K562 (cell line): Measurements from ENCODE around the gene LCP2. TPM values are rescaled to one million over a fixed set of nuclear protein-coding genes. Genes with fewer than 3 reads are reported as not detected.
A peak's percentile ranks its signal among the peaks of the same experiment; 100 is the strongest.

Experiments
- CEBPG ChIP-seq, 3 experiments: fragments of 200-800 bp in 1 of 3; sonication (Bioruptor generic) in 1 of 3; sonication (generic) in 1 of 3; formaldehyde crosslinking in 1 of 3; IDR thresholded peaks in 2 of 3; conservative IDR thresholded peaks in 1 of 3; 2 replicates each; pipeline versions ENCODE4 v1.6.1 to v1.8.0; 2016 to 2022; ENCODE audit warnings: missing compliant biosample characterization in 2 of 3, missing genetic modification characterization in 2 of 3, mild to moderate bottlenecking in 1 of 3, missing genetic modification reagents in 1 of 3
- COPS2 ChIP-seq: fragments of 450-650 bp; conservative IDR thresholded peaks from 2 replicates; pipeline ENCODE4 v1.6.1; 2016; ENCODE audit warnings: mild to moderate bottlenecking, moderate library complexity
- HNRNPH1 ChIP-seq: fragments of 200-400 bp; formaldehyde crosslinking; optimal IDR thresholded peaks from 2 replicates; pipeline ENCODE3; 2017; ENCODE audit warnings: low read depth, mild to moderate bottlenecking, low read length, moderate library complexity
- IRF2 ChIP-seq: sonication (generic); formaldehyde crosslinking; IDR thresholded peaks from 2 replicates; pipeline ENCODE4 v1.8.1; 2022; ENCODE audit warnings: mild to moderate bottlenecking, missing genetic modification reagents
- KLF10 ChIP-seq: fragments of 250-450 bp; sonication (Bioruptor Pico); IDR thresholded peaks from 2 replicates; pipeline ENCODE4 v1.6.1; 2021; ENCODE audit warnings: matching md5 sums
- MAFG ChIP-seq: fragments of 450-650 bp; conservative IDR thresholded peaks from 2 replicates; pipeline ENCODE4 v1.6.1; 2016; ENCODE audit warnings: missing genetic modification characterization, missing compliant biosample characterization
- MED1 ChIP-seq: sonication (generic); formaldehyde crosslinking; IDR thresholded peaks from 2 replicates; pipeline ENCODE4 v1.8.1; 2023; ENCODE audit warnings: missing genetic modification reagents, borderline replicate concordance
- MTA2 ChIP-seq: fragments of 450-650 bp; IDR thresholded peaks from 2 replicates; pipeline ENCODE4 v1.6.1; 2016; ENCODE audit warnings: low read depth
- SAFB2 ChIP-seq: fragments of 200-400 bp; formaldehyde crosslinking; IDR thresholded peaks from 2 replicates; pipeline ENCODE4 v1.6.1; 2018; ENCODE audit warnings: borderline replicate concordance, low read length, low read depth, moderate library complexity; ENCODE audit not compliant: severe bottlenecking
- ZNF263 ChIP-seq: sonication (generic); formaldehyde crosslinking; IDR thresholded peaks from 2 replicates; pipeline ENCODE4 v1.8.0; 2022; ENCODE audit warnings: mild to moderate bottlenecking, missing genetic modification reagents, borderline replicate concordance
- ZNF408 ChIP-seq: fragments of 250-450 bp; sonication (Bioruptor Pico); IDR thresholded peaks from 2 replicates; pipeline ENCODE4 v1.4.0; 2020; ENCODE audit warnings: low read depth, mild to moderate bottlenecking, moderate library complexity
- ZNF589 ChIP-seq: fragments of 200-800 bp; sonication (Bioruptor generic); IDR thresholded peaks from 2 replicates; pipeline ENCODE4 v1.6.1; 2016; ENCODE audit warnings: low read depth, missing genetic modification characterization, missing compliant biosample characterization
- ZNF778 ChIP-seq: fragments of 450-650 bp; formaldehyde crosslinking; IDR thresholded peaks from 2 replicates; pipeline ENCODE4 v1.4.0; 2020; ENCODE audit warnings: mild to moderate bottlenecking, moderate library complexity
- ZNF830 ChIP-seq: fragments of 250-450 bp; sonication (Bioruptor Pico); IDR thresholded peaks from 2 replicates; pipeline ENCODE4 v1.5.0; 2021; ENCODE audit warnings: mild to moderate bottlenecking
- polyA plus RNA-seq, 8 experiments: library from polyadenylated mRNA; depleted of rRNA in 4 of 8; stranded (reverse) in 5 of 8; unstranded in 3 of 8; fragments of >200 nt; fragmentation: Nextera tagmentation in 2 of 8; fragmentation: Illumina TruSeq in 1 of 8; extraction: Ambion mirVana in 2 of 8; extraction: Trizol in 1 of 8; gene quantifications; 2 replicates each; pipeline versions ENCODE4 v1.2.1 to v1.2.3, GENCODE V29; 2011 to 2014; ENCODE audit warnings: inconsistent platforms in 1 of 8, missing spikeins in 1 of 8
- total RNA-seq, 7 experiments: library from RNA; depleted of rRNA in 6 of 7; stranded (reverse); fragments of >200 nt in 6 of 7; fragmentation: Illumina TruSeq in 2 of 7; extraction: Trizol in 2 of 7; gene quantifications; 2 replicates each; pipeline versions ENCODE4 v1.2.1 to v1.2.3, GENCODE V29; 2011 to 2021; ENCODE audit warnings: low replicate concordance in 1 of 7
- TF ChIP-seq, protein P1 (sequence below): fragments of 450-650 bp; IDR thresholded peaks from 2 replicates; pipeline ENCODE4 v1.6.1; 2016; ENCODE audit warnings: borderline replicate concordance
- TF ChIP-seq, protein P2 (sequence below): sonication (generic); formaldehyde crosslinking; IDR thresholded peaks from 2 replicates; pipeline ENCODE4 v1.5.0; 2020; ENCODE audit warnings: missing genetic modification reagents
- TF ChIP-seq, protein P3 (sequence below): IDR thresholded peaks from 2 replicates; pipeline ENCODE4 v1.6.1; 2011; ENCODE audit warnings: borderline replicate concordance, low read depth, mild to moderate bottlenecking, moderate library complexity, low read length; ENCODE audit not compliant: insufficient read depth, poor library complexity, severe bottlenecking
- TF ChIP-seq, protein P4 (sequence below): sonication (generic); formaldehyde crosslinking; IDR thresholded peaks from 2 replicates; pipeline ENCODE4 v1.8.1; 2023; ENCODE audit warnings: mild to moderate bottlenecking, missing genetic modification reagents
- TF ChIP-seq, protein P5 (sequence below): fragments of 250-450 bp; sonication (Bioruptor Pico); IDR thresholded peaks from 2 replicates; pipeline ENCODE4 v1.4.0; 2020; ENCODE audit warnings: mild to moderate bottlenecking, moderate library complexity

Gene LCP2
- total and polyA plus RNA-seq, 9 of the 15 experiments (the other 6 are each of a cell fraction or from before 2014, with no cell fraction given) = 4.0 to 31.3 (median 14.6) TPM

DNA sequence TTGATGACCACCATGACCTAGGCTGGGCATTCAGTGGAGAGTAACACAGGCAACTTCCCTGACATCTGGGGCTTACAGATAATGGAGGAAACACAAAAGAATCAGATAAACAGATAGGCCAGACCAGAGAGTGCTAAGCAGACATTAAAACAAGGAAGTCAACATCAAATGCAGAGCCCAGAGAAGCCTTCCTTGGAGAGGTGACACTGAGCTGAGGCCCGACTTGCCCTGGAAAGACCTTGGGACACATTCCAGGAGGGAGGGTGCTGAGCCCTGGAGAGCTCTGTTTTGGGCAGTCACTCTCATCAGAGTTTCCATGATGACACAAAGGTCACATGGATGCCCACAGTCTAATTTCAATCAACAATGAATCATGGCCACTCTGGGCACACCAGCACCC, 96.7 kb downstream of the LCP2 start (continued):
- TF ChIP-seq, protein P1, sequence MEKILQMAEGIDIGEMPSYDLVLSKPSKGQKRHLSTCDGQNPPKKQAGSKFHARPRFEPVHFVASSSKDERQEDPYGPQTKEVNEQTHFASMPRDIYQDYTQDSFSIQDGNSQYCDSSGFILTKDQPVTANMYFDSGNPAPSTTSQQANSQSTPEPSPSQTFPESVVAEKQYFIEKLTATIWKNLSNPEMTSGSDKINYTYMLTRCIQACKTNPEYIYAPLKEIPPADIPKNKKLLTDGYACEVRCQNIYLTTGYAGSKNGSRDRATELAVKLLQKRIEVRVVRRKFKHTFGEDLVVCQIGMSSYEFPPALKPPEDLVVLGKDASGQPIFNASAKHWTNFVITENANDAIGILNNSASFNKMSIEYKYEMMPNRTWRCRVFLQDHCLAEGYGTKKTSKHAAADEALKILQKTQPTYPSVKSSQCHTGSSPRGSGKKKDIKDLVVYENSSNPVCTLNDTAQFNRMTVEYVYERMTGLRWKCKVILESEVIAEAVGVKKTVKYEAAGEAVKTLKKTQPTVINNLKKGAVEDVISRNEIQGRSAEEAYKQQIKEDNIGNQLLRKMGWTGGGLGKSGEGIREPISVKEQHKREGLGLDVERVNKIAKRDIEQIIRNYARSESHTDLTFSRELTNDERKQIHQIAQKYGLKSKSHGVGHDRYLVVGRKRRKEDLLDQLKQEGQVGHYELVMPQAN = no peak
- TF ChIP-seq IRF2 (CRISPR knock-in tag) (no peak), ZNF589 (CRISPR knock-in tag) (no peak), MTA2 (0 out of 2 replicates have a peak, but pooled peaks have one; percentile 19), CEBPG (CRISPR knock-in tag; IDR thresholded peaks at IDR 0.05) (no peak), CEBPG (tag; conservative IDR thresholded peaks at IDR 0.05 in 1 of 2, IDR thresholded peaks at IDR 0.05 in 1 of 2) (no peak), ZNF830 (CRISPR knock-in tag) (no peak), SAFB2 (no peak), ZNF778 (CRISPR knock-in tag) (no peak), MAFG (tag) (0 out of 2 replicates have a peak, but pooled peaks have one; percentile 6), COPS2 (no peak), MED1 (CRISPR knock-in tag) (no peak), HNRNPH1 (no peak), ZNF408 (CRISPR knock-in tag) (no peak), ZNF263 (CRISPR knock-in tag) (no peak), KLF10 (CRISPR knock-in tag) (no peak)
- TF ChIP-seq, protein P2, sequence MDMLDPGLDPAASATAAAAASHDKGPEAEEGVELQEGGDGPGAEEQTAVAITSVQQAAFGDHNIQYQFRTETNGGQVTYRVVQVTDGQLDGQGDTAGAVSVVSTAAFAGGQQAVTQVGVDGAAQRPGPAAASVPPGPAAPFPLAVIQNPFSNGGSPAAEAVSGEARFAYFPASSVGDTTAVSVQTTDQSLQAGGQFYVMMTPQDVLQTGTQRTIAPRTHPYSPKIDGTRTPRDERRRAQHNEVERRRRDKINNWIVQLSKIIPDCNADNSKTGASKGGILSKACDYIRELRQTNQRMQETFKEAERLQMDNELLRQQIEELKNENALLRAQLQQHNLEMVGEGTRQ (CRISPR knock-in tag) = no peak
- TF ChIP-seq, protein P3, sequence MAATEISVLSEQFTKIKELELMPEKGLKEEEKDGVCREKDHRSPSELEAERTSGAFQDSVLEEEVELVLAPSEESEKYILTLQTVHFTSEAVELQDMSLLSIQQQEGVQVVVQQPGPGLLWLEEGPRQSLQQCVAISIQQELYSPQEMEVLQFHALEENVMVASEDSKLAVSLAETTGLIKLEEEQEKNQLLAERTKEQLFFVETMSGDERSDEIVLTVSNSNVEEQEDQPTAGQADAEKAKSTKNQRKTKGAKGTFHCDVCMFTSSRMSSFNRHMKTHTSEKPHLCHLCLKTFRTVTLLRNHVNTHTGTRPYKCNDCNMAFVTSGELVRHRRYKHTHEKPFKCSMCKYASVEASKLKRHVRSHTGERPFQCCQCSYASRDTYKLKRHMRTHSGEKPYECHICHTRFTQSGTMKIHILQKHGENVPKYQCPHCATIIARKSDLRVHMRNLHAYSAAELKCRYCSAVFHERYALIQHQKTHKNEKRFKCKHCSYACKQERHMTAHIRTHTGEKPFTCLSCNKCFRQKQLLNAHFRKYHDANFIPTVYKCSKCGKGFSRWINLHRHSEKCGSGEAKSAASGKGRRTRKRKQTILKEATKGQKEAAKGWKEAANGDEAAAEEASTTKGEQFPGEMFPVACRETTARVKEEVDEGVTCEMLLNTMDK = no peak
- TF ChIP-seq, protein P4, sequence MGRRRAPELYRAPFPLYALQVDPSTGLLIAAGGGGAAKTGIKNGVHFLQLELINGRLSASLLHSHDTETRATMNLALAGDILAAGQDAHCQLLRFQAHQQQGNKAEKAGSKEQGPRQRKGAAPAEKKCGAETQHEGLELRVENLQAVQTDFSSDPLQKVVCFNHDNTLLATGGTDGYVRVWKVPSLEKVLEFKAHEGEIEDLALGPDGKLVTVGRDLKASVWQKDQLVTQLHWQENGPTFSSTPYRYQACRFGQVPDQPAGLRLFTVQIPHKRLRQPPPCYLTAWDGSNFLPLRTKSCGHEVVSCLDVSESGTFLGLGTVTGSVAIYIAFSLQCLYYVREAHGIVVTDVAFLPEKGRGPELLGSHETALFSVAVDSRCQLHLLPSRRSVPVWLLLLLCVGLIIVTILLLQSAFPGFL = no peak
- TF ChIP-seq, protein P5, sequence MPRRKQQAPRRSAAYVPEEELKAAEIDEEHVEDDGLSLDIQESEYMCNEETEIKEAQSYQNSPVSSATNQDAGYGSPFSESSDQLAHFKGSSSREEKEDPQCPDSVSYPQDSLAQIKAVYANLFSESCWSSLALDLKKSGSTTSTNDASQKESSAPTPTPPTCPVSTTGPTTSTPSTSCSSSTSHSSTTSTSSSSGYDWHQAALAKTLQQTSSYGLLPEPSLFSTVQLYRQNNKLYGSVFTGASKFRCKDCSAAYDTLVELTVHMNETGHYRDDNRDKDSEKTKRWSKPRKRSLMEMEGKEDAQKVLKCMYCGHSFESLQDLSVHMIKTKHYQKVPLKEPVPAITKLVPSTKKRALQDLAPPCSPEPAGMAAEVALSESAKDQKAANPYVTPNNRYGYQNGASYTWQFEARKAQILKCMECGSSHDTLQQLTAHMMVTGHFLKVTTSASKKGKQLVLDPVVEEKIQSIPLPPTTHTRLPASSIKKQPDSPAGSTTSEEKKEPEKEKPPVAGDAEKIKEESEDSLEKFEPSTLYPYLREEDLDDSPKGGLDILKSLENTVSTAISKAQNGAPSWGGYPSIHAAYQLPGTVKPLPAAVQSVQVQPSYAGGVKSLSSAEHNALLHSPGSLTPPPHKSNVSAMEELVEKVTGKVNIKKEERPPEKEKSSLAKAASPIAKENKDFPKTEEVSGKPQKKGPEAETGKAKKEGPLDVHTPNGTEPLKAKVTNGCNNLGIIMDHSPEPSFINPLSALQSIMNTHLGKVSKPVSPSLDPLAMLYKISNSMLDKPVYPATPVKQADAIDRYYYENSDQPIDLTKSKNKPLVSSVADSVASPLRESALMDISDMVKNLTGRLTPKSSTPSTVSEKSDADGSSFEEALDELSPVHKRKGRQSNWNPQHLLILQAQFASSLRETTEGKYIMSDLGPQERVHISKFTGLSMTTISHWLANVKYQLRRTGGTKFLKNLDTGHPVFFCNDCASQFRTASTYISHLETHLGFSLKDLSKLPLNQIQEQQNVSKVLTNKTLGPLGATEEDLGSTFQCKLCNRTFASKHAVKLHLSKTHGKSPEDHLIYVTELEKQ (CRISPR knock-in tag) = no peak
